HL-60 (cell line): ENCODE data around the gene ACOX3.
"Not testable (repeated sequence)": the region's sequence is repeated elsewhere in the genome, so short reads cannot be mapped to it uniquely, and the experiment has no call there.

ENCODE experiments used
- DNase-seq, 2 experiments: peaks; one replicate each; pipeline ENCODE4 v3.0.0-alpha.2; 2010 to 2020; ENCODE audit warnings: low read depth in 1 of 2, low spot score in 1 of 2
- H3K27ac ChIP-seq: fragments of 250-450 bp; sonication (Bioruptor Pico); replicated peaks from 2 replicates; pipeline ENCODE4 v1.5.1; 2020; ENCODE audit warnings: mild to moderate bottlenecking, moderate library complexity
- H3K27me3 ChIP-seq: fragments of 250-450 bp; sonication (Bioruptor Pico); 2 replicates; pipeline ENCODE4 v1.5.1; 2021; ENCODE audit warnings: mild to moderate bottlenecking, moderate library complexity; ENCODE audit not compliant: insufficient read depth, poor library complexity, severe bottlenecking
- H3K4me3 ChIP-seq: replicated peaks from 2 replicates; pipeline ENCODE4 v1.5.1; 2011; ENCODE audit warnings: mild to moderate bottlenecking, control low read depth, low read length; ENCODE audit not compliant: insufficient read depth
- CTCF ChIP-seq: IDR thresholded peaks from one replicate; pipeline ENCODE4 v1.5.1; 2011; ENCODE audit warnings: low read length, control low read depth, inconsistent platforms; ENCODE audit not compliant: insufficient read depth
- GABPA ChIP-seq: IDR thresholded peaks from 2 replicates; pipeline ENCODE4 v1.6.1; 2012; ENCODE audit warnings: low read depth
- POLR2AphosphoS5 ChIP-seq: IDR thresholded peaks from 2 replicates; pipeline ENCODE4 v1.6.1; 2012; ENCODE audit warnings: low read depth
- REST ChIP-seq: IDR thresholded peaks from 2 replicates; pipeline ENCODE4 v1.6.1; 2012; ENCODE audit warnings: low read depth; ENCODE audit not compliant: insufficient replicate concordance
- SPI1 ChIP-seq: IDR thresholded peaks from 2 replicates; pipeline ENCODE4 v1.6.1; 2012; ENCODE audit warnings: low read depth, mild to moderate bottlenecking, borderline replicate concordance

ACOX3 gene

GRCh38 chr4:8350352-8350751, 90.2 kb downstream of the ACOX3 start:
- no peak for DNase-seq
- H3K4me3 ChIP-seq, result no peak overlapping the region
- H3K27me3 ChIP-seq, result no peaks in the 10 kb centered on the region
- no peak overlapping the region for H3K27ac ChIP-seq
- TF ChIP-seq CTCF, result no peak
- TF ChIP-seq SPI1, result no peak
- TF ChIP-seq POLR2AphosphoS5, result no peak
- no peak for TF ChIP-seq REST
- no peak for TF ChIP-seq GABPA

- Histone ChIP-seq H3K4me3 (no peak overlapping the region), H3K27ac (no peak overlapping the region), H3K27me3 (no peaks in the 10 kb centered on the region)
- TF ChIP-seq GABPA (no peak), POLR2AphosphoS5 (no peak), CTCF (no peak), SPI1 (no peak), REST (no peak)
- no peak for DNase-seq
Observed at GRCh38 chr4:8349664-8350236, 90.8 kb downstream of the ACOX3 start.

GRCh38 chr4:8349236-8349635, 91.3 kb downstream of the ACOX3 start:
- not testable (repeated sequence) for DNase-seq, H3K4me3 ChIP-seq, H3K27me3 ChIP-seq, H3K27ac ChIP-seq

- no peak overlapping the region for H3K27ac ChIP-seq
- H3K4me3 ChIP-seq, result no peak overlapping the region
- peak; percentile 8 to 75 for DNase-seq
- H3K27me3 ChIP-seq, result no peaks in the 10 kb centered on the region
- TF ChIP-seq SPI1 (peak; percentile 77), CTCF (no peak)
Observed at GRCh38 chr4:8348071-8348470, 92.5 kb downstream of the ACOX3 start.
